ENCODE results near the gene BLID.

- no peak for TF ChIP-seq EZH2 (IDR thresholded peaks at IDR 0.05; ENCODE audit: low read depth, unreplicated experiment)
- TF ChIP-seq EZH2phosphoT487 (IDR thresholded peaks at IDR 0.05; ENCODE audit: unreplicated experiment): no peak
- TF ChIP-seq CTCF (conservative IDR thresholded peaks at IDR 0.05; ENCODE audit: low read depth in 2 of 2): no peak
- TF ChIP-seq REST (IDR thresholded peaks at IDR 0.05; ENCODE audit: unreplicated experiment): no peak
- TF ChIP-seq POLR2AphosphoS5 (IDR thresholded peaks at IDR 0.05; ENCODE audit: low read depth): no peak
- TF ChIP-seq JUNB (IDR thresholded peaks at IDR 0.05; ENCODE audit: unreplicated experiment): no peak
- no peak for TF ChIP-seq ETS1 (IDR thresholded peaks at IDR 0.05)
- TF ChIP-seq ZNF114 (CRISPR knock-in tag; IDR thresholded peaks at IDR 0.05): no peak
- TF ChIP-seq CREB1 (CRISPR knock-in tag; IDR thresholded peaks at IDR 0.05; ENCODE audit: low read depth): no peak
- no peak for TF ChIP-seq ZNF331 (CRISPR knock-in tag; IDR thresholded peaks at IDR 0.05; ENCODE audit: low read depth)
- TF ChIP-seq NANOG (IDR thresholded peaks at IDR 0.05; ENCODE audit: borderline replicate concordance): no peak
Observed at GRCh38 chr11:122116591-122116990, 576 bp upstream of the BLID start.

Measured in GM23338 (cell line).